Chondrocyte (in vitro differentiated cells): ENCODE measurements around the gene FAM234B. TPM values are rescaled to one million over a fixed set of nuclear protein-coding genes. Genes with fewer than 3 reads are reported as not detected.

ENCODE experiments used
- DNase-seq: peaks from one replicate; pipeline ENCODE4 v3.0.0; 2021; ENCODE audit warnings: mixed read lengths, low spot score
- H3K27ac Mint-ChIP-seq: one replicate; pipeline ENCODE4 v1.8.0; 2021; ENCODE audit warnings: mild to moderate bottlenecking, moderate library complexity, mixed read lengths; ENCODE audit not compliant: unreplicated experiment
- H3K27me3 Mint-ChIP-seq: 2 replicates; pipeline ENCODE4 v1.8.0; 2021; ENCODE audit warnings: low read depth, mixed read lengths
- H3K36me3 Mint-ChIP-seq: 2 replicates; pipeline ENCODE4 v1.8.0; 2021; ENCODE audit warnings: low read depth, mixed read lengths
- H3K4me1 Mint-ChIP-seq: 2 replicates; pipeline ENCODE4 v1.8.0; 2021; ENCODE audit warnings: low read depth, mild to moderate bottlenecking, mixed read lengths
- H3K4me3 Mint-ChIP-seq: one replicate; pipeline ENCODE4 v1.8.0; 2021; ENCODE audit warnings: mild to moderate bottlenecking, moderate library complexity, mixed read lengths; ENCODE audit not compliant: unreplicated experiment
- H3K9me3 Mint-ChIP-seq: 2 replicates; pipeline ENCODE4 v1.8.0; 2021; ENCODE audit warnings: low read depth, mixed read lengths
- total RNA-seq: library from RNA; stranded (reverse); gene quantifications from 3 replicates; pipeline ENCODE4 v1.2.1, GENCODE V29; 2021
- TF ChIP-seq, protein P1 (sequence below): fragments of 200-600 bp; sonication (generic); IDR thresholded peaks from 2 replicates; pipeline ENCODE4 v1.5.0; 2021; ENCODE audit warnings: antibody characterized with exemption, mild to moderate bottlenecking, moderate library complexity

Gene FAM234B
- total RNA-seq, 1 donor from 2014 or later, result 3.8 TPM

GRCh38 chr12:13038491-13039161 is 5.6 kb upstream of the FAM234B start:
- no peak overlapping the region for H3K4me3 Mint-ChIP-seq
- TF ChIP-seq, protein P1, sequence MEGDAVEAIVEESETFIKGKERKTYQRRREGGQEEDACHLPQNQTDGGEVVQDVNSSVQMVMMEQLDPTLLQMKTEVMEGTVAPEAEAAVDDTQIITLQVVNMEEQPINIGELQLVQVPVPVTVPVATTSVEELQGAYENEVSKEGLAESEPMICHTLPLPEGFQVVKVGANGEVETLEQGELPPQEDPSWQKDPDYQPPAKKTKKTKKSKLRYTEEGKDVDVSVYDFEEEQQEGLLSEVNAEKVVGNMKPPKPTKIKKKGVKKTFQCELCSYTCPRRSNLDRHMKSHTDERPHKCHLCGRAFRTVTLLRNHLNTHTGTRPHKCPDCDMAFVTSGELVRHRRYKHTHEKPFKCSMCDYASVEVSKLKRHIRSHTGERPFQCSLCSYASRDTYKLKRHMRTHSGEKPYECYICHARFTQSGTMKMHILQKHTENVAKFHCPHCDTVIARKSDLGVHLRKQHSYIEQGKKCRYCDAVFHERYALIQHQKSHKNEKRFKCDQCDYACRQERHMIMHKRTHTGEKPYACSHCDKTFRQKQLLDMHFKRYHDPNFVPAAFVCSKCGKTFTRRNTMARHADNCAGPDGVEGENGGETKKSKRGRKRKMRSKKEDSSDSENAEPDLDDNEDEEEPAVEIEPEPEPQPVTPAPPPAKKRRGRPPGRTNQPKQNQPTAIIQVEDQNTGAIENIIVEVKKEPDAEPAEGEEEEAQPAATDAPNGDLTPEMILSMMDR, result no peak
- no peaks in the 10 kb centered on the region for H3K36me3 Mint-ChIP-seq
- peaks cover 9% of the 10 kb centered on the region for H3K4me1 Mint-ChIP-seq
- peaks cover 3% of the 10 kb centered on the region for H3K27me3 Mint-ChIP-seq
- H3K9me3 Mint-ChIP-seq, result no peaks in the 10 kb centered on the region
- H3K27ac Mint-ChIP-seq, result peak overlapping the region; percentile 62
- DNase-seq, result no peak

DNA sequence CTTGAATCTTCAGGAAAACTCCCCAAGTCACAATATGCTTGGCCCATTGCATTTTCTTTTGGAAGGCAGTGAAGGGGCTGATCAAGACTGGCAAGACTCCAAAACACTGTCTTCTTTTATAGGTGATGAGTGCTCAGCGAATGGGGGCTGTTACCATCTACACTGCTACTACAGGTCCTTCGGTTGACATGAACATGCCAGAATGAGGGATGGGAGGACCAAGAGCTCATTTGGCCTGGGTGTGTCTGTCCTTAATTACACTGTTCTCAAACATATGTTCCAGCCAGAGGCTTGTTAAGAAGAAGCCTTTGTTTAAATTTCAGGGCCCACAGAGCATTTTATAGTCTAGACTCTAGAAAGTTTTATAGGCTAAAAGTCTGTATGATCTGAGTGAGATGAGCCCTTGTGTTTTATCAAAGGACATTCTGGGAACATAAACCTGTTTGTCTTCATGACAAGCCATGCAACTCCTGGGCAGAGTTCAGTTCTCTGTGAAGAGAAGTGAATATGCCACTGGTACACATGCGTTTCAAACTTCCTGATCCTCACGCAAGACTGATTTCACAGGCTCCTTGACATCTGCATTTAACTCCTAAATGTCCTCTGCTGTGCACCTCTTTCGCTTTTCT is 4.7 kb upstream of the FAM234B start:
- DNase-seq, result no peak
- H3K4me1 Mint-ChIP-seq, result peaks cover 14% of the 10 kb centered on the region
- no peaks in the 10 kb centered on the region for H3K9me3 Mint-ChIP-seq
- H3K27me3 Mint-ChIP-seq, result peaks cover 3% of the 10 kb centered on the region
- no peak overlapping the region for H3K27ac Mint-ChIP-seq
- TF ChIP-seq, protein P1, result no peak
- H3K36me3 Mint-ChIP-seq, result no peaks in the 10 kb centered on the region
- H3K4me3 Mint-ChIP-seq, result no peak overlapping the region

- TF ChIP-seq, protein P1, result no peak
- Mint-ChIP-seq H3K27me3 (peaks cover 3% of the 10 kb centered on the region), H3K9me3 (no peaks in the 10 kb centered on the region), H3K36me3 (no peaks in the 10 kb centered on the region), H3K4me1 (peaks cover 28% of the 10 kb centered on the region), H3K4me3 (no peak overlapping the region), H3K27ac (no peak overlapping the region)
- DNase-seq, result no peak
Observed at GRCh38 chr12:13041224-13041623, 3.0 kb upstream of the FAM234B start.

DNA sequence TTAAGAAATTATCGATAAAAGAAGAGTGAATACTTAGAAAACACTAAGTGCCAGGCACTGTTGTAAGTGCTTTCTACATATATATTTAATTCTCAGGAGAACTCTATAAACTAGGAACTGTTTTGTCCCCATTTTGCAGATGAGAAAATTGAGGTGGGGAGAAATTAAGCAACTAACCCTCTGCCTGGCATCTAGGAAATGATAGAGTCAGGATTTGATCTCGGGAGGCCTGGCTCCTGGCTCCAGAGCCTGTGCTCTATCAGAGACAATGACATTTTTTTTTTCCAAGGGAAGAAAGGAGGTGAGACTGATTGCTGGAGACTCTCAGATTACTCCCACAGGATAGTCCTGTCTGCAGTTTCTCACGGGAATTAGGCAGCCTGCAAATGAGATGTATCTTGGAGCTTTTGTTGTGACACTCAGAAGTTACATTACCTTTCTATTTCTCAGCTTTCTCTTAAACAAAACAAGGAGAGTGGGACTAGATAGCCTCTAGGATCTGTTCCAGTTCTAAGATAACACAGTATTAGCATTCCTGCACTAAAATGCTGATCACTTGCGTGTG is 1.4 kb upstream of the FAM234B start:
- Mint-ChIP-seq H3K36me3 (no peaks in the 10 kb centered on the region), H3K9me3 (no peaks in the 10 kb centered on the region), H3K27ac (no peak overlapping the region), H3K4me3 (no peak overlapping the region), H3K4me1 (peaks cover 28% of the 10 kb centered on the region), H3K27me3 (peaks cover 3% of the 10 kb centered on the region)
- DNase-seq, result no peak
- TF ChIP-seq, protein P1, result no peak

DNA sequence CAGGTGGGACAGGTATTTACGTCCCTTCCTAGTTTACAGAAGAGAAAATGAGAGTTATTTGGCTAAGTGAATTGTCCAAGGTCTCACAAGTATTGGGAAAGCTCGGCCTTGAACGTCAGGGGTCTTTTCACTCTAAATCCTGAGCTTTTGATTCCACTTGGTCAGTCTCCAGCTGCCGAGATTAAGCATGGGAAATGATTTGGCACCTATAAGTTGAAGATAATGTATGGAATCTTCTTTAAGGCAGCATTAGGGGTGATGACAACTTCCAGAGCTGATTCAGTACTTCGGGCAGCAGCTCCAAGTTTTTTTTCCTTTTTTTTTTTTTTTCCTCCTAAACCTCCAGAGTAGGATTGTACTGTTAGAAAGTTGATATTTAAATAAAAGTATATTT is 722 bp downstream of the FAM234B start:
- no peak for DNase-seq
- peak overlapping the region; percentile 83 for H3K4me3 Mint-ChIP-seq
- H3K4me1 Mint-ChIP-seq, result peaks cover 24% of the 10 kb centered on the region
- TF ChIP-seq, protein P1, result no peak
- peak overlapping the region; percentile 36 for H3K27ac Mint-ChIP-seq
- H3K9me3 Mint-ChIP-seq, result no peaks in the 10 kb centered on the region
- H3K36me3 Mint-ChIP-seq, result no peaks in the 10 kb centered on the region
- H3K27me3 Mint-ChIP-seq, result peaks cover 3% of the 10 kb centered on the region
